Sigmoid colon (tissue), 4 donors: Measurements from ENCODE around the gene KRTAP10-3.

ENCODE experiments used
- EP300 ChIP-seq, 4 donors: sonication (generic); formaldehyde crosslinking; IDR thresholded peaks; one replicate each; pipeline ENCODE4 v1.6.1; 2017; ENCODE audit warnings: antibody characterized with exemption in 4 of 4
- POLR2A ChIP-seq, 2 donors: fragments of 450-650 bp; IDR thresholded peaks; one replicate each; pipeline ENCODE4 v1.6.1; 2016; ENCODE audit warnings: antibody characterized with exemption in 2 of 2, mild to moderate bottlenecking in 2 of 2, moderate library complexity in 2 of 2
- POLR2AphosphoS5 ChIP-seq, 4 donors: sonication (generic); formaldehyde crosslinking; IDR thresholded peaks; one replicate each; pipeline ENCODE4 v1.6.1; 2017; ENCODE audit warnings: antibody characterized with exemption in 4 of 4
- TF ChIP-seq, protein P1 (sequence below), 4 experiments: fragments of 450-650 bp in 3 of 4; fragments of 200-600 bp in 1 of 4; IDR thresholded peaks; one replicate each; pipeline ENCODE4 v1.5.1; 2016 to 2019; ENCODE audit warnings: antibody characterized with exemption in 4 of 4, mild to moderate bottlenecking in 3 of 4, moderate library complexity in 2 of 4

DNA sequence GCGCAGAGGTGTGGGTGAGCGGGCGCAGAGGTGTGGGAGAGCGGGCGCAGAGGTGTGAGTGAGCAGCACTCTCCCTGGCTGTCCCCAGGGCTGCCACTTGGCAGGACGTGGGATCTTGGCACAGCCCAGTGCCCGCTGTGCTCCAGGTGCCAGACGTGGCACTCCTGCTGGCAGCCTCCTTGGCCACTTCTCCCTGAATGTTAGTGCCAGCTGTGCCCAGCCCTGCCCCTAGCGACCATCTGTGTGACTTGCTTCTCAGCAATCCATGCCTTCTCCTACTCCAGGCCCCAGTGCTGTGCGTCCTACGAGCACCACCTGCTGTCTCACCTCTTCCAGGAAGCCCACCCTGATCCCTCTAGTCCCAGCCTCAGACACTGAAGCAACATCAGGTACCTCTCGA is 49.1 kb downstream of the KRTAP10-3 start:
- TF ChIP-seq POLR2A (IDR thresholded peaks at IDR 0.05) (no peak), POLR2AphosphoS5 (IDR thresholded peaks at IDR 0.05) (no peak), EP300 (IDR thresholded peaks at IDR 0.05) (no peak)
- TF ChIP-seq, protein P1, sequence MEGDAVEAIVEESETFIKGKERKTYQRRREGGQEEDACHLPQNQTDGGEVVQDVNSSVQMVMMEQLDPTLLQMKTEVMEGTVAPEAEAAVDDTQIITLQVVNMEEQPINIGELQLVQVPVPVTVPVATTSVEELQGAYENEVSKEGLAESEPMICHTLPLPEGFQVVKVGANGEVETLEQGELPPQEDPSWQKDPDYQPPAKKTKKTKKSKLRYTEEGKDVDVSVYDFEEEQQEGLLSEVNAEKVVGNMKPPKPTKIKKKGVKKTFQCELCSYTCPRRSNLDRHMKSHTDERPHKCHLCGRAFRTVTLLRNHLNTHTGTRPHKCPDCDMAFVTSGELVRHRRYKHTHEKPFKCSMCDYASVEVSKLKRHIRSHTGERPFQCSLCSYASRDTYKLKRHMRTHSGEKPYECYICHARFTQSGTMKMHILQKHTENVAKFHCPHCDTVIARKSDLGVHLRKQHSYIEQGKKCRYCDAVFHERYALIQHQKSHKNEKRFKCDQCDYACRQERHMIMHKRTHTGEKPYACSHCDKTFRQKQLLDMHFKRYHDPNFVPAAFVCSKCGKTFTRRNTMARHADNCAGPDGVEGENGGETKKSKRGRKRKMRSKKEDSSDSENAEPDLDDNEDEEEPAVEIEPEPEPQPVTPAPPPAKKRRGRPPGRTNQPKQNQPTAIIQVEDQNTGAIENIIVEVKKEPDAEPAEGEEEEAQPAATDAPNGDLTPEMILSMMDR (IDR thresholded peaks at IDR 0.05): peak in 1 of 4 experiments; percentile 20
